ENCODE results near the gene PSG3.
"Not testable (repeated sequence)": the region's sequence is repeated elsewhere in the genome, so short reads cannot be mapped to it uniquely, and the experiment has no call there.

The PSG3 gene

GRCh38 chr19:42737581-42738011, 2.7 kb downstream of the PSG3 start:
- H3K9me3 Mint-ChIP-seq; H3K4me1 Mint-ChIP-seq (ENCODE audit: low read depth); H3K27ac Mint-ChIP-seq; H3K4me3 Mint-ChIP-seq; DNase-seq; H3K36me3 Mint-ChIP-seq (ENCODE audit: low read depth): not testable (repeated sequence)
- H3K27me3 Mint-ChIP-seq: peaks cover 29% of the 10 kb centered on the region

GRCh38 chr19:42728341-42728740, 11.9 kb downstream of the PSG3 start:
- not testable (repeated sequence) for H3K36me3 Mint-ChIP-seq (ENCODE audit: low read depth); H3K4me1 Mint-ChIP-seq (ENCODE audit: low read depth); H3K4me3 Mint-ChIP-seq; H3K27ac Mint-ChIP-seq; DNase-seq; H3K9me3 Mint-ChIP-seq
- peaks cover 18% of the 10 kb centered on the region for H3K27me3 Mint-ChIP-seq

- H3K4me3 Mint-ChIP-seq; DNase-seq; H3K4me1 Mint-ChIP-seq (ENCODE audit: low read depth); H3K27ac Mint-ChIP-seq; H3K36me3 Mint-ChIP-seq (ENCODE audit: low read depth): not testable (repeated sequence)
- H3K9me3 Mint-ChIP-seq: peaks cover 10% of the 10 kb centered on the region
- peaks cover 33% of the 10 kb centered on the region for H3K27me3 Mint-ChIP-seq
Observed at GRCh38 chr19:42714000-42714399, 26.3 kb downstream of the PSG3 start.

DNA sequence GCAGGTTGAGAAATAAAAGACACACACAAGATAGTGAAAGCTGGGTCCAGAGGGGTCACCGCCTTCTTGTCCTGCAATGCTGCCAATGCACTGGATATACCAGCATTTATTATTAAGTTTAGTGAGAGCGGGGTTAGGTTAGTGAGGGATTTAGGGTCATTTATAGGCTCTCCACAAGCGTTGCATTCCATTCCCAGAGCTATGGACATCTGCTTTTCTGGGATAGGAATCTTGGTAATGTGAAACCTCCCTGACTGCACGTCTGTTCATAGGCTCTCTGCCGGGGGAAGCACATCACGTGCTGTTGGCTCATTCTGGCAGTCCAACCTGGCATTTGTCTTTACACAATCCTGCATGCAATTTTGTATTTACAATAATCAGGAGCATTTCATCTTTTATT, 27.5 kb downstream of the PSG3 start:
- not testable (repeated sequence) for H3K27ac Mint-ChIP-seq; H3K4me1 Mint-ChIP-seq (ENCODE audit: low read depth); H3K36me3 Mint-ChIP-seq (ENCODE audit: low read depth); H3K4me3 Mint-ChIP-seq; H3K9me3 Mint-ChIP-seq; DNase-seq
- H3K27me3 Mint-ChIP-seq: peaks cover 44% of the 10 kb centered on the region

DNA sequence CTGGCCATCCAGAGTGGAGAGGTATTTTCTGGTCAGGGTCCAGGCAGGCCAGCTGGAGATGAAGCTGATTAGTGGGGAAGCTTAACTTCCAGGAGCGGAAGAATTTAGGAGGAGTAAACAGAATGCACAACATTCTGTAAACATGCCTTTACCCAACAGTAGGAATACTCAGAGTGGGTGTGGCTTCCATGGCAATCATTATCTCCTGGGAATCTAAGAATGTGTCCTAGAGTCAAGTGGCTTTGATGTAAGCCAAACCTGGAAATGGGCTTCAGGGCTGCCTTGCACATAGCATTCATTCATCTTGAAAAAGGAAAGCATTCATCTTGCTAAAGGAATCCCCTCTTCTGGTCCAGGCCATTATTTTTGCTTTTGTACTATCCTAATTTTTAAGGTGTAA, 29.3 kb downstream of the PSG3 start:
- peaks cover 40% of the 10 kb centered on the region for H3K27me3 Mint-ChIP-seq
- not testable (repeated sequence) for H3K36me3 Mint-ChIP-seq (ENCODE audit: low read depth); H3K9me3 Mint-ChIP-seq; H3K4me3 Mint-ChIP-seq; H3K4me1 Mint-ChIP-seq (ENCODE audit: low read depth); H3K27ac Mint-ChIP-seq; DNase-seq

DNA sequence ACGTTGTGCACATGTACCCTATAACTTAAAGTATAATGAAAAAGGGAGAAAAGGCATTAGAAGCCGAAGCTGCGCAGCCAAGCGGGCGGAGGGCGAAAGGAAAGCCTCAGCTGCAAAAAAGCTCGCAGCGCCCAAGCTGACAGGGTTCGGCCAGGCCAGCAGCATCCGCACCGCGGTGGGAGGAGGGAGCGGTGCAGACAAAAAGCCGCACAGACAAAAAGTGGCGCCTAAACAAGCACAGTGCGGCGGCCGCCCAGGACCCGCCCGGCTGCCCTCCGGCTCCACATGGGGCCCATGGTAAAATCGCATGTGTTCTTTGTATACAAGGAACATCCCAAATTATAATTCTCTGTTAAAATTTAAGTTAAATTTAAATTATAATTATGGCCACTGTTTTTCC, 42.4 kb downstream of the PSG3 start:
- no peak overlapping the region for H3K27ac Mint-ChIP-seq
- no peak overlapping the region for H3K4me3 Mint-ChIP-seq
- no peak for DNase-seq
- H3K4me1 Mint-ChIP-seq (ENCODE audit: low read depth): no peaks in the 10 kb centered on the region
- no peaks in the 10 kb centered on the region for H3K9me3 Mint-ChIP-seq
- H3K36me3 Mint-ChIP-seq (ENCODE audit: low read depth): no peaks in the 10 kb centered on the region
- H3K27me3 Mint-ChIP-seq: peaks cover 40% of the 10 kb centered on the region

DNA sequence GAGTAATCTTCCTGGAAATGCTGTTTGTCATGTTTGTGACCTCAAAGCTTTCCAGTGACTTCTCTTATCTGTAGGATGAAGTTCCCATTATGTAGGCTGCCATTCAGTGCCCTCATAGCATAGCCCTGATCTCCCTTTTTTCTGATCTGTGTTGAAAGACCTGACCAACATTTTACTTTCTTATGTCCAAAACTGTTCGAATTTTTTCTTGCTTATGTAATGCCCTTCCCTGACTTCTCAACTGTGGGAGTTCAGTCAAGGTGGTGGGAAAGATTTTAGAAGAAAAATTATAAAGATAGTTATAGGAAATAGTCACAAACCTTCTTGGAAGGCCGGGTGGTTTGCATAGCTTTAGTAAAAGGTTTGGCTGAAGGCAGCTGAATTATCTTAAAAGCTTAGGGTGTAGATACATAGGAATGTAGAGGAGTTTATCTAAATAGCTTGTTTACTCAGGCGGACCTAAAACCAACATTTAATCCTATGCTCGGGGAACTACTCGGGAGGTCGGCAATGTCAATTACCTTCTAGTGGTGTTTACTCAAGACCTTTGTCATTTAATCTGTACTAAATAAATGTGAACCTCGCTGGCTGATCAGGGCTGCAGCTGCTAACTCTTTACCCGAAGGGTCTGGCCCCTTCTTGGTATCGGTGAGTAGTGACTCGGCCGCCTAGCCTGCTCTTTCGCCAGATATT, 44.3 kb downstream of the PSG3 start:
- H3K27ac Mint-ChIP-seq: no peak overlapping the region
- H3K27me3 Mint-ChIP-seq: peaks cover 52% of the 10 kb centered on the region
- no peaks in the 10 kb centered on the region for H3K36me3 Mint-ChIP-seq (ENCODE audit: low read depth)
- H3K9me3 Mint-ChIP-seq: no peaks in the 10 kb centered on the region
- DNase-seq: no peak
- no peak overlapping the region for H3K4me3 Mint-ChIP-seq
- no peaks in the 10 kb centered on the region for H3K4me1 Mint-ChIP-seq (ENCODE audit: low read depth)

GRCh38 chr19:42693760-42694350, 46.4 kb downstream of the PSG3 start:
- H3K4me3 Mint-ChIP-seq: no peak overlapping the region
- H3K27me3 Mint-ChIP-seq: peaks cover 37% of the 10 kb centered on the region
- H3K9me3 Mint-ChIP-seq: no peaks in the 10 kb centered on the region
- H3K27ac Mint-ChIP-seq: no peak overlapping the region
- no peaks in the 10 kb centered on the region for H3K36me3 Mint-ChIP-seq (ENCODE audit: low read depth)
- DNase-seq: no peak
- no peaks in the 10 kb centered on the region for H3K4me1 Mint-ChIP-seq (ENCODE audit: low read depth)

DNA sequence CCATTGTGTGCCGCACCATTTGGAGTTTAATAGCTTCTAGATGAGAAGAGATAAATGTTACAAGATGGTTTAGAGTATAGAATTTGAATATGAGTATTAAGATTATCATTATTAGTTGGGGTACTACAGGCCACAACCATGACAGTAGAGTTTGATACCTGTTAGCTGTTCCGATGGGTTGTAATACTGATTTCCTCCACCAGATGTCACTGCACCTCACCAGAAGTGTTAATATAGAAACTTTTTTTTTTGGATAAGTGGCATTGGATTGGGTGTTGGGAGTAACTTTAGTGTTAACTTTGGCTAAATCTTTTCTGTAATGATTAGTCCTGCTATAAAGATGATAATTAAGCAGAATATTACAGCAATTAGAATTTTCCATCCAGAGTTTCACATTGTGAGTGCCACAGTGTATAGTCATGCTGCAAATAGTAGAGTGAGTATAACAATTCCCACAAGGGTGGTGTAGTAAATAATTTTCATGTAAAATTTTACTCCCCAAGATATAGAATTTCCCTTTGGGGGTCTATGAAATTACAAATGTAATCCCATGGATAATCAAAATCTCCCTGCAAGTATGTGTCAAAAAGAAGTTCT, 56.3 kb downstream of the PSG3 start:
- Mint-ChIP-seq H3K4me3 (no peak overlapping the region), H3K9me3 (peaks cover 30% of the 10 kb centered on the region), H3K36me3 (ENCODE audit: low read depth) (no peaks in the 10 kb centered on the region), H3K27ac (no peak overlapping the region), H3K27me3 (peaks cover 18% of the 10 kb centered on the region), H3K4me1 (ENCODE audit: low read depth) (no peaks in the 10 kb centered on the region)
- DNase-seq: no peak

DNA sequence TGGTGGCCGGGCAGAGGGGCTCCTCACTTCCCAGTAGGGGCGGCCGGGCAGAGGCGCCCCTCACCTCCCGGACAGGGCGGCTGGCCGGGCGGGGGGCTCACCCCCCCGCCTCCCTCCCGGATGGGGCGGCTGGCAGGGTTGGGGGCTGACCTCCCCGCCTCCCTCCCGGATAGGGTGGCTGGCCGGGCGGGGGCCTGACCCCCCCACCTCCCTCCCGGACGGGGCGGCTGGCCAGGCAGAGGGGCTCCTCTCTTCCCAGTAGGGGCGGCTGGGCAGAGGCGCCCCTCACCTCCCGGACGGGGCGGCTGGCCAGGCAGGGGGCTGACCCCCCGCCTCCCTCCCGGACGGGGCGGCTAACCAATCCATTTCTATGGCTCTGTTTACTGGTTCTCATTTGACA, 64.0 kb downstream of the PSG3 start:
- H3K36me3 Mint-ChIP-seq (ENCODE audit: low read depth); DNase-seq; H3K27ac Mint-ChIP-seq; H3K4me1 Mint-ChIP-seq (ENCODE audit: low read depth); H3K4me3 Mint-ChIP-seq: not testable (repeated sequence)
- Mint-ChIP-seq H3K9me3 (peaks cover 22% of the 10 kb centered on the region), H3K27me3 (peaks cover 13% of the 10 kb centered on the region)

GRCh38 chr19:42674549-42674948, 65.7 kb downstream of the PSG3 start:
- DNase-seq: not testable (repeated sequence)

More at GRCh38 chr19:42674549-42674948, 65.7 kb downstream of the PSG3 start:
- not testable (repeated sequence) for H3K36me3 Mint-ChIP-seq (ENCODE audit: low read depth); H3K27ac Mint-ChIP-seq; H3K4me1 Mint-ChIP-seq (ENCODE audit: low read depth); H3K27me3 Mint-ChIP-seq; H3K4me3 Mint-ChIP-seq
- H3K9me3 Mint-ChIP-seq: peaks cover 20% of the 10 kb centered on the region
